ENCODE measurements around the gene UBTD2.

Gene UBTD2

DNA sequence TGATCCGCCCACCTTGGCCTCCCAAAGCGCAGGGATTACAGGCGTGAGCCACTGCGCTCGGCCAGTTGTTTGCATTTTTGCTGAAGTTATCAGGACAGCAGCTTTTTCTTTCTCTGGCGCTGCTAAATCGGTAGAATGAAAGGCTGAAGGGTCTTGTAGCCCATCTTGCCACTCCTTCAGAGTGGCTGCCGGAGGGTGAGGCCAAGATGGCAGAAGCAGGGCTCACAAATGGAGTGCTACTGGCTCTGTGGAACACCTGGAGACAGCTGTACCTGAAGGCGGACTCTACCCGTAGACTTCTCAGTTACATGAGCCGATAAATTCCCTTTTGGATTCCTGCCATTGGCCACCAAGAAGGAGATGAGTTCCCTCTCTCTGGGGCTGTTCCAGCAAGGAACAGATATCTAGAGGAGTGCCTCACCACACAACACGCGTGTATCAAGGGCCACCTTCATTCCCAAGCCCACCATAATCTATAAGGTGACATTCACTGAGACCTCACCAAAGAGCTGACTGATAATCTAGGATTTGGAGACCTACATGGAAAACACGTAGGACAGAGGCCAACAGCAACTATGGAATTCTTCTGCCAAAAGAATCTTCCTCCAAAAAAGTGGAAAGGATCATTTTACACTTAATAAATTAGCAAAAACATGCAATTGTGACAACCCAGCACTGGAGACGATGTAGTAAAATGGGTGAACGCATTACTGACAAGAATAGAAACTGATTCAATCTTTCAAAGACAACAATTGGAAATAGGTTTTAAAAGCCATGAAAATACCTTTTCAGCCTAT lies 117.3 kb downstream of the UBTD2 start:
- no peak for DNase-seq

DNA sequence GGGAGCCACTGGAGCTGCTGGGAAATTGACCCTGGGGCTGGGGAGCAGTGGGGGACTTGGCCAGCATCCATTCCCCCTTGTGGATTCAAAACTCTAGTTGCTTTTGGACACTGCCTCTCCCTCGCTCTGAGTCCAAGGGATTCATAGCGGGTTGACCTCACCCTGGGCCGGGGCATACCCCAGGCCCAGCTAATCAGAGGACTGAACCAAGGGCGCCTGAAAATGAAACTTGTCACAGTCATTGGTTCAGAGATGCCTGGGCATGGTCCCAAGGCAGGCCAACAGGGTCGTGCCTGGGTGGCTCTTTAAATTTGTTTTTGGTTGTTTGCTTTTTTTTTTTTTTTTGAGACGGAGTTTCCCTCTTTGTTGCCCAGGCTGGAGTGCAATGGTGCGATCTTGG lies 118.1 kb downstream of the UBTD2 start:
- DNase-seq: no peak

DNA sequence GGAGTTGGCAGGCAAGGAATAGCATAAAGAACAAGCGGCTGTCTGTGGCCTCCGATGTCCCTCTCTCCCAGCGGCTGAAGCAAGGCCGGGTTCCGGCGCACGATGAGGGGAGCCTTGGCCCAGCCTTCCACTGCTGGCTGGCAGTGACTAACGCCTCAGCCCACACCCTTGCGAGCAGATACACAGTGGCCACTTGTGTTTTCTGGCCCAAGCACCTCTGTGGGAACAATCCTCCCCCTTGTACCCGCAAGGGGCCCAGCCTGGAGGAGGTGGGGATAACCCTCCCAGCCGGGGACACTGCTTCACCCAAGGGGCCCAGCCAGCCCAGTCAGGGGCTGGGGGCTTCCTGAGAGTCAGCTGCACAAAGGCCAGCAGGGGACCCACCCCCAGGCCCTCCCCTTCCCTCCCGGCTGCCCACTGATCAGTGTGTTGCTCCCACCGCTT lies 118.8 kb downstream of the UBTD2 start:
- DNase-seq: no peak

DNA sequence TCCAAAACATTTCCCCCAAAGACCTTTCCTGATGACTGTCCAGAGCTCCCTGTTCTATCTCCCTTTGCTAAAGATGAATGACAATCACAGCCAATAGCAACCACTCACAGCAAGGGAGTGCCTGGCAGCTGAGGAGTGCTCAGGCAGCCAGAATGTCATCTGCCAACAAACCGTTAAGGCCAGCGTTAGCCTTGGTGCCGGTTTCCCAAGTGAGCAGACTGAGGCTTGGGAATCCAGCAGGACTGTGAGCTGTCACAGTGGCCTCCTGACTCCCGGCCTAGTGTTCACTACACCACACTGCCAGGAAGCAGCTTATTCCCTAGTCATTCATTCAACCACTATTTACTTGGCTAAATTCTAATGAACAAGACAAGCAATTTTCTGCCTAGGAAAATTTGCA lies 120.2 kb downstream of the UBTD2 start:
- DNase-seq: no peak

DNA sequence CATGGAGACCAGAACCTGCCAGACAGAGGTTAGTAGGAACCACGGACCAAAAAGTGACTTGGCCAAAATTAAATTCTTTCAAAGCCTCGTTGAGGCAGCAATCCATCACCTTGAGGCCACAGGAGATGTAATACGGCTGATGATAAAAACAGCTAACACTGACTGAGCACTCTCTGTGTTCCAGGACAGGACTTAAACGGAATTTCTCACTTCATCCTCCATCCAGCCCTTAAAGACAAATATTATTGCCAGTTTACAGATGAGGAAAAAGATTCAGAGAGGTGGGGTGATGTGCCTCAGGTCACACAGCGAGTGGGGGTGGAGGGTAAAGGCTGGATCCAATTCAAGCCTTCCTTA lies 120.6 kb downstream of the UBTD2 start:
- DNase-seq: no peak

DNA sequence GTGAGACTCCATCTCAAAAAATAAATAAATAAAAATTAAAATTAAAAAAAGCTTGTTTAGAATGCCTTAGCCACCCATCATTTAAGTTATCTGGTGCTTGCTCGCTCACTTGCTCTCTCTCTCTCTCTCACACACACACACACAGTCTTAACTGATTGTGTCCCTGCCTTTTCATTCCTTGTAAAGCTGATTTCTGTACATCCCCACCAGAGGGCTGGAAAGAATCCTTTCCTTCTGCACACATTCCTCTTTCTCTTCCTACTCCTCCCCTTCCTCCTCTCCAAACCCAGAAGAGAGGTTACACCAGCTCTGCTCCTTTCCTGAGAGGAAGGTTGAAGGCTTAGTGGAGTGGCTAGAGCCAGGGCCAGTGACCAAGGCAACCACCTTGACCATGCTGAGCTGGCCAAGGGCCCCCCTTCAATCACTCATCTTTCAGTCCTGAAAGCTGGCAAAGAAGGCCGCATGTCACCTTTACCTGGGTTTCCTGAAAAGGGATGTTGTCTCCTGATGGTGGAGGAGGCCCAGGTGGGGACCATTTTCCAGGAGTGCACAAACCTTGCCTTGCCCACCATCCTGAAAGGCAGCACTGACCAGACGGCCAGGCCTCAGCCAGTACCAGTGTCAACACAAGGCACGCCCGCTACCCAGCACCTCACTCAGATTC lies 121.1 kb downstream of the UBTD2 start:
- DNase-seq: no peak

DNA sequence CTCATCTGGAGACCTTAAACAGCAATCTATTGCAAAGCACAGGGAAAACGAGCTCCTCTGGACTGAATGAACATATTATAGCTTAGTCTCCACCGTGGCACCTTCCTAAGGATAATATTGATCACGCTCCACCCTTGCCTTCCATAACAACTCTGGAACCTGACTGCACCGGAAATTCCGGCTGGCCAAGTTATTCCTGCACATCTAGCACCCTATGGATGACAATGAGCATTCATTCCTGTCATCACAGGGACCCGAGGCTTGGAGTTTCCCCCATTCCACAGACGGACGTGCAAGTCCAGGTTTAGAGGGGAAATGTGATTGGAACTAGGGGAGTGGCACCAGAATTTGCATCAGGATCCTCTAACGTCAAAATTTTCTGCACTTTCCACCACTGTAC lies 123.1 kb downstream of the UBTD2 start:
- no peak for DNase-seq
